Muscle layer of duodenum (tissue), 2 donors: Measurements from ENCODE around the gene ERMAP.
"Not testable (repeated sequence)": the region's sequence is repeated elsewhere in the genome, so short reads cannot be mapped to it uniquely, and the experiment has no call there.

ENCODE experiments used
- H3K27ac ChIP-seq: one replicate; pipeline ENCODE4 v1.7.0; 2013; ENCODE audit warnings: mild to moderate bottlenecking, low read length
- H3K27me3 ChIP-seq: one replicate; pipeline ENCODE4 v1.7.0; 2013; ENCODE audit warnings: low read depth, mild to moderate bottlenecking, control low read depth, low read length
- H3K36me3 ChIP-seq, 2 donors: one replicate each; pipeline ENCODE4 v1.7.0; 2013; ENCODE audit warnings: low read length in 2 of 2, control low read depth in 1 of 2, mild to moderate bottlenecking in 1 of 2; ENCODE audit not compliant: insufficient read depth in 2 of 2, control insufficient read depth in 1 of 2
- H3K4me1 ChIP-seq, 2 donors: one replicate each; pipeline ENCODE4 v1.7.0; 2013; ENCODE audit warnings: low read length in 2 of 2, mild to moderate bottlenecking in 2 of 2, control low read depth in 1 of 2, moderate library complexity in 1 of 2; ENCODE audit not compliant: insufficient read depth in 2 of 2, control insufficient read depth in 1 of 2
- H3K4me3 ChIP-seq, 2 donors: one replicate each; pipeline ENCODE4 v1.7.0; 2013; ENCODE audit warnings: low read length in 2 of 2, low read depth in 1 of 2, mild to moderate bottlenecking in 1 of 2
- H3K9me3 ChIP-seq, 2 donors: one replicate each; pipeline ENCODE4 v1.7.0; 2013; ENCODE audit warnings: low read length in 2 of 2, control low read depth in 1 of 2, mild to moderate bottlenecking in 1 of 2; ENCODE audit not compliant: control insufficient read depth in 1 of 2
- donor health status: healthy.

Gene ERMAP

GRCh38 chr1:42814815-42815214, 2.1 kb upstream of the ERMAP start:
- not testable (repeated sequence) for H3K27ac ChIP-seq, H3K4me3 ChIP-seq, H3K36me3 ChIP-seq, H3K9me3 ChIP-seq, H3K27me3 ChIP-seq
- peaks cover 11 to 14% of the 10 kb centered on the region in 2 donors for H3K4me1 ChIP-seq

GRCh38 chr1:42815941-42816584, 859 bp upstream of the ERMAP start:
- H3K4me1 ChIP-seq: peaks cover 11 to 14% of the 10 kb centered on the region in 2 donors
- H3K9me3 ChIP-seq: no peaks in the 10 kb centered on the region
- no peaks in the 10 kb centered on the region for H3K27me3 ChIP-seq
- peak overlapping the region; percentile 84 for H3K27ac ChIP-seq
- no peaks in the 10 kb centered on the region for H3K36me3 ChIP-seq
- H3K4me3 ChIP-seq: peak overlapping the region; percentile 88 to 90

GRCh38 chr1:42817440-42817767, 482 bp downstream of the ERMAP start:
- H3K4me3 ChIP-seq: peak overlapping the region; percentile 59 to 88
- peak overlapping the region; percentile 56 for H3K27ac ChIP-seq
- no peaks in the 10 kb centered on the region for H3K27me3 ChIP-seq
- H3K4me1 ChIP-seq: peaks cover 11 to 14% of the 10 kb centered on the region in 2 donors
- H3K36me3 ChIP-seq: no peaks in the 10 kb centered on the region
- no peaks in the 10 kb centered on the region for H3K9me3 ChIP-seq

GRCh38 chr1:42817976-42818375, 1.1 kb downstream of the ERMAP start:
- H3K4me3 ChIP-seq: peak overlapping the region; percentile 59 to 88
- H3K27me3 ChIP-seq: no peaks in the 10 kb centered on the region
- H3K27ac ChIP-seq: no peak overlapping the region
- H3K9me3 ChIP-seq: no peaks in the 10 kb centered on the region
- peaks cover 11 to 15% of the 10 kb centered on the region in 2 donors for H3K4me1 ChIP-seq
- H3K36me3 ChIP-seq: no peaks in the 10 kb centered on the region

GRCh38 chr1:42820813-42821212, 3.9 kb downstream of the ERMAP start:
- Histone ChIP-seq H3K9me3 (no peaks in the 10 kb centered on the region), H3K4me1 (peaks cover 10 to 19% of the 10 kb centered on the region in 2 donors), H3K27me3 (no peaks in the 10 kb centered on the region), H3K4me3 (no peak overlapping the region), H3K27ac (no peak overlapping the region), H3K36me3 (no peaks in the 10 kb centered on the region)

- Histone ChIP-seq H3K36me3 (no peaks in the 10 kb centered on the region), H3K4me1 (peaks cover 6 to 11% of the 10 kb centered on the region in 2 donors), H3K9me3 (no peaks in the 10 kb centered on the region), H3K4me3 (no peak overlapping the region), H3K27ac (no peak overlapping the region), H3K27me3 (no peaks in the 10 kb centered on the region)
These were observed 4.8 kb downstream of the ERMAP start for GRCh38 chr1:42821690-42822089.

GRCh38 chr1:42822800-42823392, 6.0 kb downstream of the ERMAP start:
- Histone ChIP-seq H3K27ac (no peak overlapping the region), H3K9me3 (no peaks in the 10 kb centered on the region), H3K4me1 (peaks cover 2 to 8% of the 10 kb centered on the region in 2 donors), H3K27me3 (no peaks in the 10 kb centered on the region), H3K36me3 (peaks cover 0 to under 1% of the 10 kb centered on the region in 2 donors), H3K4me3 (no peak overlapping the region)

GRCh38 chr1:42824481-42825035, 7.6 kb downstream of the ERMAP start:
- Histone ChIP-seq H3K27me3 (no peaks in the 10 kb centered on the region), H3K27ac (no peak overlapping the region), H3K4me3 (no peak overlapping the region), H3K9me3 (no peaks in the 10 kb centered on the region), H3K36me3 (peaks cover 0 to 4% of the 10 kb centered on the region in 2 donors), H3K4me1 (peaks cover 0 to 5% of the 10 kb centered on the region in 2 donors)

GRCh38 chr1:42825036-42825851, 8.3 kb downstream of the ERMAP start:
- H3K9me3 ChIP-seq: no peaks in the 10 kb centered on the region
- no peak overlapping the region for H3K4me3 ChIP-seq
- no peak overlapping the region for H3K27ac ChIP-seq
- H3K27me3 ChIP-seq: no peaks in the 10 kb centered on the region
- peaks cover 0 to 5% of the 10 kb centered on the region in 2 donors for H3K4me1 ChIP-seq
- H3K36me3 ChIP-seq: peaks cover 3 to 7% of the 10 kb centered on the region in 2 donors

- Histone ChIP-seq H3K4me1 (no peaks in the 10 kb centered on the region), H3K27ac (no peak overlapping the region), H3K9me3 (no peaks in the 10 kb centered on the region), H3K36me3 (peaks cover 10 to 13% of the 10 kb centered on the region in 2 donors), H3K4me3 (no peak overlapping the region), H3K27me3 (no peaks in the 10 kb centered on the region)
These were observed 13.7 kb downstream of the ERMAP start for GRCh38 chr1:42830631-42831030.

GRCh38 chr1:42831273-42831672, 14.4 kb downstream of the ERMAP start:
- H3K4me3 ChIP-seq: no peak overlapping the region
- H3K9me3 ChIP-seq: no peaks in the 10 kb centered on the region
- H3K36me3 ChIP-seq: peaks cover 10 to 13% of the 10 kb centered on the region in 2 donors
- H3K4me1 ChIP-seq: no peaks in the 10 kb centered on the region
- no peaks in the 10 kb centered on the region for H3K27me3 ChIP-seq
- no peak overlapping the region for H3K27ac ChIP-seq
